Activated CD4-positive, alpha-beta T cell treated with anti-CD3 and anti-CD28 coated beads, Interleukin-2, amount 50 U/mL, for 4 hours (primary cell): Measurements from ENCODE around the gene CCL20.

Experiments used
- DNase-seq, 2 experiments: peaks; one replicate each; pipeline ENCODE4 v3.0.0-alpha.2; 2020

The CCL20 gene

GRCh38 chr2:227804975-227805374 lies 8.7 kb upstream of the CCL20 start:
- DNase-seq, result peak in 1 of 2 experiments; percentile 19

- peak; percentile 20 to 42 for DNase-seq
These were observed 8.1 kb upstream of the CCL20 start for GRCh38 chr2:227805578-227805977.

- DNase-seq, result no peak
These were observed 4.7 kb upstream of the CCL20 start for GRCh38 chr2:227808936-227809335.

- no peak for DNase-seq
These were observed 1.6 kb upstream of the CCL20 start for GRCh38 chr2:227812001-227812400.

GRCh38 chr2:227813229-227813561 lies 447 bp upstream of the CCL20 start:
- DNase-seq, result no peak

GRCh38 chr2:227815066-227815465 lies 1.4 kb downstream of the CCL20 start:
- no peak for DNase-seq

- no peak for DNase-seq
These were observed 3.1 kb downstream of the CCL20 start for GRCh38 chr2:227816507-227817294.

- no peak for DNase-seq
These were observed 3.7 kb downstream of the CCL20 start for GRCh38 chr2:227817336-227817735.

- peak; percentile 70 to 72 for DNase-seq
These were observed 4.4 kb downstream of the CCL20 start for GRCh38 chr2:227817850-227818674.

GRCh38 chr2:227818675-227819397 lies 5.2 kb downstream of the CCL20 start:
- no peak for DNase-seq

GRCh38 chr2:227819398-227819697 lies 5.7 kb downstream of the CCL20 start:
- DNase-seq, result no peak

- DNase-seq, result no peak
These were observed 7.7 kb downstream of the CCL20 start for GRCh38 chr2:227821043-227821942.

GRCh38 chr2:227822416-227823003 lies 8.9 kb downstream of the CCL20 start:
- no peak for DNase-seq

GRCh38 chr2:227823922-227824321 lies 10.3 kb downstream of the CCL20 start:
- DNase-seq, result no peak

- DNase-seq, result no peak
These were observed 11.1 kb downstream of the CCL20 start for GRCh38 chr2:227824711-227825110.

GRCh38 chr2:227826019-227826521 lies 12.4 kb downstream of the CCL20 start:
- peak in 1 of 2 experiments; percentile 21 for DNase-seq

- DNase-seq, result no peak
These were observed 12.9 kb downstream of the CCL20 start for GRCh38 chr2:227826563-227826962.

- no peak for DNase-seq
These were observed 13.5 kb downstream of the CCL20 start for GRCh38 chr2:227827143-227827542.

- DNase-seq, result no peak
These were observed 14.9 kb downstream of the CCL20 start for GRCh38 chr2:227828477-227828912.

- no peak for DNase-seq
These were observed 15.7 kb downstream of the CCL20 start for GRCh38 chr2:227829337-227829736.

GRCh38 chr2:227834423-227834822 lies 20.8 kb downstream of the CCL20 start:
- DNase-seq, result no peak
